PC-3 (cell line): ENCODE measurements around the gene PCDH9. TPM values are rescaled to one million over a fixed set of nuclear protein-coding genes. Genes with fewer than 3 reads are reported as not detected.
"Not testable (repeated sequence)": the region's sequence is repeated elsewhere in the genome, so short reads cannot be mapped to it uniquely, and the experiment has no call there.

ENCODE experiments used
- ATAC-seq: fragments of 200-7000 bp; cut with Tn5 transposase; 2 replicates; pipeline ENCODE4 v1.9.1; 2020; ENCODE audit warnings: mild to moderate bottlenecking, moderate library complexity
- BruUV-seq: library from RNA; stranded (reverse); fragments of 400-500 nt; replicated peaks from 2 replicates; lab custom pipeline; 2021; lab: Mats Ljungman, UMichigan
- CTCF ChIA-PET: fragments of 300-600 bp; sonication (Branson Sonifier 250); formaldehyde crosslinking; loops from one replicate; lab custom pipeline; 2022; ENCODE audit warnings: antibody characterized with exemption; lab: Charles Lee
- POLR2A ChIA-PET: fragments of 300-600 bp; sonication (Branson Sonifier 250); formaldehyde crosslinking; loops from one replicate; lab custom pipeline; 2022; ENCODE audit warnings: antibody characterized with exemption; ENCODE audit not compliant: unreplicated experiment; lab: Charles Lee
- DNase-seq: peaks from one replicate; pipeline ENCODE4 v3.0.0-alpha.2; 2015
- H2AFZ ChIP-seq: fragments of 300-600 bp; sonication (generic); 2 replicates; pipeline ENCODE4 v1.6.0; 2016; ENCODE audit warnings: antibody characterized with exemption, low read length
- H3F3A ChIP-seq: fragments of 300-600 bp; sonication (generic); one replicate; pipeline ENCODE4 v1.6.0; 2017; ENCODE audit warnings: antibody characterized with exemption, low read length, control low read depth, mild to moderate bottlenecking; ENCODE audit not compliant: unreplicated experiment
- H3K27ac ChIP-seq: fragments of 300-600 bp; sonication (generic); 2 replicates; pipeline ENCODE4 v1.5.1; 2016; ENCODE audit warnings: mild to moderate bottlenecking, low read length
- H3K27me3 ChIP-seq: fragments of 300-600 bp; sonication (generic); 2 replicates; pipeline ENCODE4 v1.6.1; 2016; ENCODE audit warnings: low read length, mixed read lengths
- H3K36me3 ChIP-seq: fragments of 300-600 bp; sonication (generic); 2 replicates; pipeline ENCODE4 v1.6.1; 2016; ENCODE audit warnings: low read depth, mixed run types, low read length, mixed read lengths
- H3K4me1 ChIP-seq: fragments of 300-600 bp; sonication (generic); 2 replicates; pipeline ENCODE4 v1.5.1; 2016; ENCODE audit warnings: low read length; ENCODE audit not compliant: insufficient read depth
- H3K4me2 ChIP-seq: fragments of 300-600 bp; sonication (generic); 2 replicates; pipeline ENCODE4 v1.6.0; 2016; ENCODE audit warnings: low read length
- H3K4me3 ChIP-seq: fragments of 300-600 bp; sonication (generic); 2 replicates; pipeline ENCODE4 v1.5.1; 2016; ENCODE audit warnings: mild to moderate bottlenecking, low read length, mixed read lengths
- H3K79me2 ChIP-seq: fragments of 300-600 bp; sonication (generic); 2 replicates; pipeline ENCODE4 v1.6.1; 2017; ENCODE audit warnings: low read length, mixed read lengths
- H3K9ac ChIP-seq: fragments of 300-600 bp; sonication (generic); 2 replicates; pipeline ENCODE4 v1.6.0; 2016; ENCODE audit warnings: mild to moderate bottlenecking, low read length
- H3K9me2 ChIP-seq: fragments of 300-600 bp; sonication (generic); replicated peaks from 2 replicates; pipeline ENCODE4 v1.6.1; 2016; ENCODE audit warnings: mixed run types, low read length, mixed read lengths
- H3K9me3 ChIP-seq: fragments of 300-600 bp; sonication (generic); 2 replicates; pipeline ENCODE4 v1.6.1; 2016; ENCODE audit warnings: low read length, mixed read lengths
- H4K20me1 ChIP-seq: fragments of 300-600 bp; sonication (generic); 2 replicates; pipeline ENCODE4 v1.6.1; 2016; ENCODE audit warnings: low read length, mixed read lengths
- EZH2 ChIP-seq: fragments of 300-600 bp; sonication (generic); IDR thresholded peaks from one replicate; pipeline ENCODE4 v1.6.1; 2017; ENCODE audit warnings: antibody characterized with exemption, mild to moderate bottlenecking, low read length; ENCODE audit not compliant: unreplicated experiment
- EZH2phosphoT487 ChIP-seq: fragments of 300-600 bp; sonication (generic); IDR thresholded peaks from 2 replicates; pipeline ENCODE4 v1.6.1; 2018; ENCODE audit warnings: mild to moderate bottlenecking, antibody characterized with exemption, low read length, borderline replicate concordance
- intact Hi-C: fragments of 100-400 bp; cut with micrococcal nuclease; formaldehyde crosslinking; loops from 2 replicates; pipeline ENCODE4 v1.9.0; 2023
- total RNA-seq: library from RNA; depleted of rRNA; stranded (reverse); fragments of >200 nt; gene quantifications from 2 replicates; pipeline ENCODE4 v1.2.3, GENCODE V29; 2014
- TF ChIP-seq, protein P1 (sequence below): fragments of 300-600 bp; sonication (generic); conservative IDR thresholded peaks from 2 replicates; pipeline ENCODE4 v1.5.1; 2017; ENCODE audit warnings: antibody characterized with exemption, low read depth, mild to moderate bottlenecking, low read length

PCDH9 gene
- total RNA-seq, 1 experiment from 2014 or later, result 0.98 TPM

DNA sequence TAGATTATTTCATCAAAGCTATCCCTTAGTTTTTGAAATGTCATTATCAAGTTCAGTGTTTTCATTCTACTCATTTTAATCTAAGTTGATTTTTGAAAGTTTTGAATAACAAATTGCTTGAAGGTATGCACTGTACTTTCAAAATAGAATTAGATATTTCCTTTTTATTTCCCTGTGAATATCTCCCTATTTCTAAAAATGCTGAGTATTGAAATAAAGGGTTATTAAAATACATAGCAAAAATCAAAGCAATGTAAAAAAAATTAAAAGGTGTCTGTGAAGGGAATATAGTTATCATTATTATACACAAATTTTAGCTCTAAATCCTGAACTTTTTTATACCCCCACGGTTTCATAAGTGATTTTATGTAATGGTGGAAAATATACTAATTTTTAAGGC lies 967.8 kb downstream of the PCDH9 start:
- no peaks in the 10 kb centered on the region for H3K79me2 ChIP-seq
- DNase-seq (no peak), ATAC-seq (no peak)
- no peaks in the 10 kb centered on the region for H3K36me3 ChIP-seq
- no peak overlapping the region for H3K4me2 ChIP-seq
- intact Hi-C loops, result no loop called here
- no peak overlapping the region for H2AFZ ChIP-seq
- H4K20me1 ChIP-seq, result no peaks in the 10 kb centered on the region
- ChIA-PET CTCF (no interaction called here), POLR2A (no interaction called here)
- no peak for TF ChIP-seq EZH2
- no peak for TF ChIP-seq EZH2phosphoT487
- TF ChIP-seq, protein P1, sequence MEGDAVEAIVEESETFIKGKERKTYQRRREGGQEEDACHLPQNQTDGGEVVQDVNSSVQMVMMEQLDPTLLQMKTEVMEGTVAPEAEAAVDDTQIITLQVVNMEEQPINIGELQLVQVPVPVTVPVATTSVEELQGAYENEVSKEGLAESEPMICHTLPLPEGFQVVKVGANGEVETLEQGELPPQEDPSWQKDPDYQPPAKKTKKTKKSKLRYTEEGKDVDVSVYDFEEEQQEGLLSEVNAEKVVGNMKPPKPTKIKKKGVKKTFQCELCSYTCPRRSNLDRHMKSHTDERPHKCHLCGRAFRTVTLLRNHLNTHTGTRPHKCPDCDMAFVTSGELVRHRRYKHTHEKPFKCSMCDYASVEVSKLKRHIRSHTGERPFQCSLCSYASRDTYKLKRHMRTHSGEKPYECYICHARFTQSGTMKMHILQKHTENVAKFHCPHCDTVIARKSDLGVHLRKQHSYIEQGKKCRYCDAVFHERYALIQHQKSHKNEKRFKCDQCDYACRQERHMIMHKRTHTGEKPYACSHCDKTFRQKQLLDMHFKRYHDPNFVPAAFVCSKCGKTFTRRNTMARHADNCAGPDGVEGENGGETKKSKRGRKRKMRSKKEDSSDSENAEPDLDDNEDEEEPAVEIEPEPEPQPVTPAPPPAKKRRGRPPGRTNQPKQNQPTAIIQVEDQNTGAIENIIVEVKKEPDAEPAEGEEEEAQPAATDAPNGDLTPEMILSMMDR, result no peak
- H3F3A ChIP-seq, result no peaks in the 10 kb centered on the region
- H3K4me3 ChIP-seq, result no peak overlapping the region
- H3K9me3 ChIP-seq, result no peaks in the 10 kb centered on the region
- no TSS peak for BruUV-seq
- no peak overlapping the region for H3K27ac ChIP-seq
- no peak overlapping the region for H3K9ac ChIP-seq
- H3K27me3 ChIP-seq, result no peaks in the 10 kb centered on the region
- no peaks in the 10 kb centered on the region for H3K4me1 ChIP-seq
- H3K9me2 ChIP-seq, result no peaks in the 10 kb centered on the region

DNA sequence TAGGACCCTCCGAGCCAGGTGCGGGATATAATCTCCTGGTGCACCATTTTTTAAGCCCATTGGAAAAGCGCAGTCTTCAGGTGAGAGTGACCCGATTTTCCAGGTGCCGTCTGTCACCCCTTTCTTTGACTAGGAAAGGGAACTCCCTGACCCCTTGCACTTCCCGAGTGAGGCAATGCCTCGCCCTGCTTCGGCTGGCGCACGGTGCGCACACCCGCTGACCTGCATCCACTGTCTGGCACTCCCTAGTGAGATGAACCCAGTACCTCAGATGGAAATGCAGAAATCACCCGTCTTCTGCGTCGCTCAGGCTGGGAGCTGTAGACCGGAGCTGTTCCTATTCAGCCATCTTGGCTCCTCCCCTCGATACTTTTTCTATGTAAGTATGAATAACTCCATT lies 970.7 kb downstream of the PCDH9 start:
- H2AFZ ChIP-seq, H3K9ac ChIP-seq, ATAC-seq, H3K79me2 ChIP-seq, H3K9me2 ChIP-seq, H3K27me3 ChIP-seq, CTCF ChIA-PET, H3K4me1 ChIP-seq, H3K4me2 ChIP-seq, H3F3A ChIP-seq, H3K36me3 ChIP-seq, intact Hi-C loops, H3K4me3 ChIP-seq, H3K27ac ChIP-seq, BruUV-seq, H3K9me3 ChIP-seq, H4K20me1 ChIP-seq, DNase-seq, POLR2A ChIA-PET: not testable (repeated sequence)
